Ovary (tissue), 9 donors: ENCODE measurements around the gene FAM3D. TPM values are rescaled to one million over a fixed set of nuclear protein-coding genes. Genes with fewer than 3 reads are reported as not detected.
"Not testable (repeated sequence)": the region's sequence is repeated elsewhere in the genome, so short reads cannot be mapped to it uniquely, and the experiment has no call there.

Experiments
- DNase-seq, 5 donors: peaks; one replicate each; pipeline ENCODE4 v3.0.0-alpha.2; 2019 to 2020
- H3K27ac ChIP-seq, 2 donors: fragments of 200-600 bp; one replicate each; pipeline versions ENCODE4 v1.5.1 to v1.8.0; 2019 to 2022
- H3K27me3 ChIP-seq: fragments of 200-600 bp; one replicate; pipeline ENCODE4 v1.8.0; 2022
- H3K36me3 ChIP-seq: fragments of 200-600 bp; sonication (generic); one replicate; pipeline ENCODE4 v1.5.1; 2019
- H3K4me1 ChIP-seq: one replicate; pipeline ENCODE4 v1.8.1; 2013; ENCODE audit warnings: mild to moderate bottlenecking, moderate library complexity; ENCODE audit not compliant: insufficient read depth
- H3K4me3 ChIP-seq: fragments of 200-600 bp; sonication (generic); one replicate; pipeline ENCODE4 v1.5.1; 2017
- H3K9me3 ChIP-seq, 2 donors: fragments of 200-600 bp in 1 of 2; sonication (generic) in 1 of 2; one replicate each; pipeline versions ENCODE4 v1.5.1 to v1.8.1; 2013 to 2019; ENCODE audit warnings: mild to moderate bottlenecking in 1 of 2, moderate library complexity in 1 of 2
- CTCF ChIP-seq, 3 donors: fragments of 450-650 bp in 2 of 3; fragments of 200-600 bp in 1 of 3; IDR thresholded peaks; one replicate each; pipeline versions ENCODE4 v1.5.1 to v1.8.0; 2016 to 2022; ENCODE audit warnings: antibody characterized with exemption in 3 of 3, mild to moderate bottlenecking in 1 of 3
- EP300 ChIP-seq: sonication (generic); formaldehyde crosslinking; IDR thresholded peaks from one replicate; pipeline ENCODE4 v1.6.1; 2017; ENCODE audit warnings: antibody characterized with exemption
- POLR2A ChIP-seq: fragments of 450-650 bp; IDR thresholded peaks from one replicate; pipeline ENCODE4 v1.6.1; 2017; ENCODE audit warnings: antibody characterized with exemption, mild to moderate bottlenecking, moderate library complexity
- WGBS, 3 donors: extraction: QIAGEN DNeasy Blood & Tissue Kit in 1 of 3; methylation state at CpG; one replicate each; pipeline versions ENCODE4 v1.1.5 to v1.1.7; 2013 to 2017; 5-methylcytosine and 5-hydroxymethylcytosine counted together
- intact Hi-C, 4 donors: fragments of 100-400 bp; cut with DNase I; formaldehyde crosslinking; loops; one replicate each; pipeline versions ENCODE4 v1.11.0 to v1.15.1; 2022 to 2023
- polyA plus RNA-seq, 2 donors: library from polyadenylated mRNA; stranded (reverse); fragments of 200-250 nt in 1 of 2; fragments of 350-450 nt in 1 of 2; fragmentation: Illumina TruSeq in 1 of 2; extraction: RNeasy Lipid Tissue Mini Kit (QIAGEN cat#74804) in 1 of 2; gene quantifications; one replicate each; pipeline ENCODE4 v1.2.3, GENCODE V29; 2013 to 2014
- total RNA-seq, 7 donors: library from RNA; depleted of rRNA in 2 of 7; stranded (reverse); fragments of >200 nt in 2 of 7; fragmentation: NEBNext Ultra II Directional in 3 of 7; extraction: Animal tissue kit (Norgen Biotek cat#: 25700) in 3 of 7; gene quantifications; one replicate each; pipeline versions ENCODE4 v1.1.0 to v1.2.4, GENCODE V29; 2016 to 2023
- donor health status: DM: no; HTN: no; CAD: no; lungs with moderate emphysema.
- donor health status: DM: no; HTN: no; CAD: no.
- donor health status: Bipolar disorder and iron deficiency.
- donor health status: DM: yes; HTN: yes; CAD: no.
- donor health status: DM: no; HTN: no; CAD: no.
- donor health status: DM: yes; HTN: yes; CAD: no.

FAM3D gene
- total and polyA plus RNA-seq, 9 donors = 0.36 to 6.3 TPM; not detected in 7

- Histone ChIP-seq H3K27ac (no peak overlapping the region), H3K27me3 (no peaks in the 10 kb centered on the region), H3K4me1 (no peaks in the 10 kb centered on the region), H3K36me3 (no peaks in the 10 kb centered on the region), H3K4me3 (no peak overlapping the region), H3K9me3 (no peaks in the 10 kb centered on the region)
- DNase-seq = no peak
- intact Hi-C loops = no loop called here
- TF ChIP-seq CTCF (IDR thresholded peaks at IDR 0.05) = no peak
Measured at GRCh38 chr3:58698246-58698645, 31.7 kb upstream of the FAM3D start.

DNA sequence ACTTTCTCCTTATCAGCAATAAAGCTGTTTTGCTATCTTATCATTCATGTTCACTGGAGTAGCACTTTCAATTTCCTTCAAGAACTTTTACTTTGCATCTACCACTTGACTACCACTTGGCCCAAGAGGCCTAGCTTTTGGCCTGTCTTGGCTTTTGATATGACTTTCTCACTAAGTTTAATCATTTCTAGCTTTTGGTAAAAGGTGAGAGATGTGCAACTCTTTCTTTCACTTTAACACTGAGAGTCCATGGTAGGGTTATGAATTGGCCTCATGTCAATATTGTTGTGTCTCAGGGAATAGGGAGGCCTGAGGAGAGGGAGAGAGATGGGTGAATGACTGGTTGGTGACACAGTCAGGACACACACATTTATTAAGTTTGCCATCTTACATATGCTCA lies 31.0 kb upstream of the FAM3D start:
- no peak overlapping the region for H3K27ac ChIP-seq
- H3K4me1 ChIP-seq = no peaks in the 10 kb centered on the region
- TF ChIP-seq POLR2A (no peak), CTCF (IDR thresholded peaks at IDR 0.05) (no peak)
- no peak overlapping the region for H3K4me3 ChIP-seq
- H3K36me3 ChIP-seq = no peaks in the 10 kb centered on the region
- H3K27me3 ChIP-seq = no peaks in the 10 kb centered on the region
- H3K9me3 ChIP-seq = no peaks in the 10 kb centered on the region
- DNase-seq = no peak
- intact Hi-C loops = no loop called here

- H3K9me3 ChIP-seq, intact Hi-C loops, H3K36me3 ChIP-seq, DNase-seq, H3K27me3 ChIP-seq, H3K4me3 ChIP-seq, H3K4me1 ChIP-seq, H3K27ac ChIP-seq: not testable (repeated sequence)
- WGBS, 3 donors = 78 to 91% (median 80%) methylated on average over 3 of the region's 3 CpGs
Measured at GRCh38 chr3:58696813-58697212, 30.2 kb upstream of the FAM3D start.

GRCh38 chr3:58696093-58696492 lies 29.5 kb upstream of the FAM3D start:
- Histone ChIP-seq H3K4me1 (no peaks in the 10 kb centered on the region), H3K9me3 (no peaks in the 10 kb centered on the region), H3K27ac (no peak overlapping the region), H3K36me3 (no peaks in the 10 kb centered on the region), H3K27me3 (no peaks in the 10 kb centered on the region), H3K4me3 (no peak overlapping the region)
- intact Hi-C loops = no loop called here
- 68 to 86% (median 78%) methylated on average over 1 of the region's 1 CpG for WGBS, 3 donors
- DNase-seq = no peak
- no peak for TF ChIP-seq EP300
- no peak for TF ChIP-seq CTCF (IDR thresholded peaks at IDR 0.05)
- TF ChIP-seq POLR2A = no peak

DNA sequence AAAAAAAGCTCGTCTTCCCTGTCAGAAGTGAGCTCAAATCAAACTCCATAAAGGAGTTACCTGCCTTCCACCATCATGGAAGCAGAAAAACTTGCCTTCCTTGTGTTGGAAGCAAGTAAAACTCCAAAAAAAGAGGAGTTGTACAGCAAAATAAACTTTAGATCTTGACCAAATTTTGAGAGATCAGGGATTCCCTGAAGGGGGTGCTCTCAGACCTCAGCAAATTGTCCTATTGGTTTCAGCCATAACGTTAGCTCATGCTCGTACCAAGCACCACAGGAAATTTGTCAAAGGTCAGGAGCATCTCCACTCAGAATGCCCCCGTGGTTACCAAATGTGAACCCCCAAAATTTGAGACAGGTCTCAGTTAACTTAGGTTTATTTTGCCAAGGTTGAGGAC lies 28.7 kb upstream of the FAM3D start:
- H3K4me3 ChIP-seq, H3K27ac ChIP-seq, H3K4me1 ChIP-seq, H3K27me3 ChIP-seq, H3K9me3 ChIP-seq, H3K36me3 ChIP-seq, DNase-seq, intact Hi-C loops: not testable (repeated sequence)
- WGBS, 3 donors = 77 to 86% (median 79%) methylated on average over 4 of the region's 4 CpGs
